WTC11 (cell line): ENCODE measurements around the gene PRELID3B. TPM values are rescaled to one million over a fixed set of nuclear protein-coding genes. Genes with fewer than 3 reads are reported as not detected.

Experiments
- ATAC-seq: fragments of 200-7000 bp; cut with Tn5 transposase; 2 replicates; pipeline ENCODE4 v1.10.0; 2021; ENCODE audit warnings: mild to moderate bottlenecking, moderate library complexity
- CTCF ChIA-PET: fragments of 300-600 bp; sonication (Branson Sonifier 250); formaldehyde crosslinking; loops from one replicate; lab custom pipeline; 2021; ENCODE audit warnings: antibody characterized with exemption; lab: Charles Lee
- POLR2A ChIA-PET: fragments of 350-600 bp; sonication (Branson Sonifier 250); formaldehyde crosslinking; loops from one replicate; lab custom pipeline; 2021; ENCODE audit warnings: antibody characterized with exemption; lab: Charles Lee
- DNase-seq: peaks from one replicate; pipeline ENCODE4 v3.0.0; 2021; ENCODE audit warnings: low spot score
- H3K27ac Mint-ChIP-seq: 2 replicates; pipeline ENCODE4 v1.8.0; 2021; ENCODE audit warnings: mixed read lengths
- H3K27me3 Mint-ChIP-seq: 2 replicates; pipeline ENCODE4 v1.8.0; 2021; ENCODE audit warnings: low read depth, mild to moderate bottlenecking, moderate library complexity, mixed read lengths
- H3K36me3 Mint-ChIP-seq: 2 replicates; pipeline ENCODE4 v1.8.0; 2021; ENCODE audit warnings: mixed read lengths
- H3K4me1 Mint-ChIP-seq: 2 replicates; pipeline ENCODE4 v1.8.0; 2022; ENCODE audit warnings: mixed read lengths
- H3K4me3 Mint-ChIP-seq: 2 replicates; pipeline ENCODE4 v1.8.0; 2021; ENCODE audit warnings: mild to moderate bottlenecking, moderate library complexity, mixed read lengths
- H3K9me3 Mint-ChIP-seq: 2 replicates; pipeline ENCODE4 v1.8.0; 2021; ENCODE audit warnings: mixed read lengths
- CBFB ChIP-seq: sonication (generic); formaldehyde crosslinking; IDR thresholded peaks from 2 replicates; pipeline ENCODE4 v1.8.1; 2022; ENCODE audit warnings: mild to moderate bottlenecking, low read depth, missing genetic modification reagents
- CREB1 ChIP-seq: sonication (generic); formaldehyde crosslinking; IDR thresholded peaks from 2 replicates; pipeline ENCODE4 v1.8.0; 2023; ENCODE audit warnings: mild to moderate bottlenecking, missing genetic modification reagents
- CREM ChIP-seq: sonication (generic); formaldehyde crosslinking; IDR thresholded peaks from 2 replicates; pipeline ENCODE4 v1.8.1; 2022; ENCODE audit warnings: mild to moderate bottlenecking, missing genetic modification reagents, moderate library complexity
- ELF4 ChIP-seq: sonication (generic); formaldehyde crosslinking; IDR thresholded peaks from 2 replicates; pipeline ENCODE4 v1.8.1; 2022; ENCODE audit warnings: low read depth, mild to moderate bottlenecking, moderate library complexity, missing genetic modification reagents
- ESRRA ChIP-seq: sonication (generic); formaldehyde crosslinking; IDR thresholded peaks from 2 replicates; pipeline ENCODE4 v1.8.1; 2022; ENCODE audit warnings: mild to moderate bottlenecking, missing genetic modification reagents, borderline replicate concordance
- HMGXB4 ChIP-seq: sonication (generic); formaldehyde crosslinking; IDR thresholded peaks from 2 replicates; pipeline ENCODE4 v1.8.1; 2023; ENCODE audit warnings: mild to moderate bottlenecking, moderate library complexity, missing genetic modification reagents
- IRF2 ChIP-seq: sonication (generic); formaldehyde crosslinking; IDR thresholded peaks from 2 replicates; pipeline ENCODE4 v1.8.0; 2022; ENCODE audit warnings: low read depth, missing genetic modification reagents, borderline replicate concordance
- NFATC4 ChIP-seq: fragments of 250-450 bp; sonication (Bioruptor Pico); IDR thresholded peaks from 2 replicates; pipeline ENCODE4 v1.9.0; 2021; ENCODE audit warnings: mild to moderate bottlenecking
- NR1H2 ChIP-seq: sonication (generic); formaldehyde crosslinking; IDR thresholded peaks from 2 replicates; pipeline ENCODE4 v1.9.0; 2021; ENCODE audit warnings: mild to moderate bottlenecking, moderate library complexity, missing genetic modification reagents
- NR2C2 ChIP-seq: sonication (generic); formaldehyde crosslinking; IDR thresholded peaks from 2 replicates; pipeline ENCODE4 v1.8.0; 2022; ENCODE audit warnings: mild to moderate bottlenecking, missing genetic modification reagents
- RELA ChIP-seq: sonication (generic); formaldehyde crosslinking; IDR thresholded peaks from 2 replicates; pipeline ENCODE4 v1.8.1; 2022; ENCODE audit warnings: missing genetic modification reagents, mild to moderate bottlenecking, borderline replicate concordance
- RORB ChIP-seq: fragments of 250-450 bp; sonication (Bioruptor Pico); IDR thresholded peaks from 2 replicates; pipeline ENCODE4 v1.9.0; 2021; ENCODE audit warnings: mild to moderate bottlenecking
- STAT6 ChIP-seq: sonication (generic); formaldehyde crosslinking; conservative IDR thresholded peaks from 2 replicates; pipeline ENCODE4 v1.8.1; 2023; ENCODE audit warnings: mild to moderate bottlenecking, low read depth, missing genetic modification reagents, moderate library complexity
- ZNF219 ChIP-seq: sonication (generic); formaldehyde crosslinking; IDR thresholded peaks from 2 replicates; pipeline ENCODE4 v1.8.0; 2023; ENCODE audit warnings: missing genetic modification reagents, mild to moderate bottlenecking, borderline replicate concordance
- ZNF263 ChIP-seq: sonication (generic); formaldehyde crosslinking; IDR thresholded peaks from 2 replicates; pipeline ENCODE4 v1.8.1; 2022; ENCODE audit warnings: low read depth, mild to moderate bottlenecking, moderate library complexity, missing genetic modification reagents
- ZNF671 ChIP-seq: fragments of 250-450 bp; sonication (Bioruptor Pico); IDR thresholded peaks from 2 replicates; pipeline ENCODE4 v1.8.0; 2021; ENCODE audit warnings: mild to moderate bottlenecking
- total RNA-seq: library from RNA; stranded (reverse); gene quantifications from 3 replicates; pipeline ENCODE4 v1.2.3, GENCODE V29; 2021
- TF ChIP-seq, protein P1 (sequence below): sonication (generic); formaldehyde crosslinking; IDR thresholded peaks from 2 replicates; pipeline ENCODE4 v1.8.1; 2022; ENCODE audit warnings: mild to moderate bottlenecking, moderate library complexity, missing genetic modification reagents
- TF ChIP-seq, protein P2 (sequence below): sonication (generic); formaldehyde crosslinking; IDR thresholded peaks from 2 replicates; pipeline ENCODE4 v1.8.0; 2023; ENCODE audit warnings: missing genetic modification reagents

The PRELID3B gene
- total RNA-seq, 1 experiment from 2014 or later = 46.9 TPM

DNA sequence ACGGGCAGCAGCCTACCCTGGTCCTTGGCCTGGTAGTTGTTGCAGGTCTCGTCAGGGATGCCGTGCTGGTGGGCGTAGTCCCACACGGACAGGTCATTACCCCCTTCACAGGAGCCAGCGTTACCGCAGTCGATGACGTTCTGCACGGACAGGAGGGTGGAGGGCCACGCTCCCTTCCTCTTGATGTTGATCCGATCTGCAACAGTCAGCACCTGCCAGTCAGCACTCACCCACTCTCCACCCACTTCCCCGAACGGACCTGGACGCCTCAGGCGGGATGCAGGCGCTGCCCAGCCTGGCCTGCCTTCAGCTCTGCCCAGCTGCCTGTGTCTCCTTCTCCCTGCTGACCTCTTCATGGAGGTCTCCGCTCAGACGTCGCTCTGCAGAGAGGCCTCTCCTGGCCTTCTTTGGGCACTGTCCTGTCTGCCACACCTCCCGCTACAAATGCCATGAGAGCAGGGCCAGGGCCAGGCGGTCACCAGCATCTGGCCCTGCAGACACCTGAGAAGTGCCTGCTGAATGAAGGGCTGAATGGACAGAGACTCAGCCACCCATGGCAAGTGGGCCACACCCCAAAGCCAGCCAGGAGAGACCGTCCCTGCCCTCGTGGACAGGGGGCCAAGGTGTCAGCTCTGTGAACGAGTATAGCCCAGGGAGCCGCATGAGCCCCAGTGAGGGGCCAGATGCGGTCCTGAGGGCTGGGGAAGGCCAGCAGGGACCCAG lies 41.0 kb downstream of the PRELID3B start:
- CTCF ChIA-PET = no interaction called here
- no peak overlapping the region for H3K27ac Mint-ChIP-seq
- POLR2A ChIA-PET = interaction anchor here (0.5 kb wide), 1 partner anchor 431 kb away, joined by 9 read pairs; no protein-coding TSS in a partner anchor
- no peak for ATAC-seq
- TF ChIP-seq CREM (no peak), HMGXB4 (no peak), ZNF671 (CRISPR knock-in tag) (no peak), NR2C2 (CRISPR knock-in tag) (no peak), ELF4 (CRISPR knock-in tag) (no peak), NR1H2 (CRISPR knock-in tag) (no peak), CREB1 (CRISPR knock-in tag) (no peak), ZNF263 (no peak)
- TF ChIP-seq, protein P1, sequence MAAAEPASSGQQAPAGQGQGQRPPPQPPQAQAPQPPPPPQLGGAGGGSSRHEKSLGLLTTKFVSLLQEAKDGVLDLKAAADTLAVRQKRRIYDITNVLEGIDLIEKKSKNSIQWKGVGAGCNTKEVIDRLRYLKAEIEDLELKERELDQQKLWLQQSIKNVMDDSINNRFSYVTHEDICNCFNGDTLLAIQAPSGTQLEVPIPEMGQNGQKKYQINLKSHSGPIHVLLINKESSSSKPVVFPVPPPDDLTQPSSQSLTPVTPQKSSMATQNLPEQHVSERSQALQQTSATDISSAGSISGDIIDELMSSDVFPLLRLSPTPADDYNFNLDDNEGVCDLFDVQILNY (CRISPR knock-in tag) = no peak
- TF ChIP-seq, protein P2, sequence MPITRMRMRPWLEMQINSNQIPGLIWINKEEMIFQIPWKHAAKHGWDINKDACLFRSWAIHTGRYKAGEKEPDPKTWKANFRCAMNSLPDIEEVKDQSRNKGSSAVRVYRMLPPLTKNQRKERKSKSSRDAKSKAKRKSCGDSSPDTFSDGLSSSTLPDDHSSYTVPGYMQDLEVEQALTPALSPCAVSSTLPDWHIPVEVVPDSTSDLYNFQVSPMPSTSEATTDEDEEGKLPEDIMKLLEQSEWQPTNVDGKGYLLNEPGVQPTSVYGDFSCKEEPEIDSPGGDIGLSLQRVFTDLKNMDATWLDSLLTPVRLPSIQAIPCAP (CRISPR knock-in tag) = no peak
- TF ChIP-seq, all 79 proteins: peak for 0
- H3K9me3 Mint-ChIP-seq = no peaks in the 10 kb centered on the region
- H3K27me3 Mint-ChIP-seq = peaks cover 5% of the 10 kb centered on the region; the same call in 1 of the 2 replicates
- no peak overlapping the region for H3K4me3 Mint-ChIP-seq
- no peak for DNase-seq
- H3K4me1 Mint-ChIP-seq = peaks cover 12% of the 10 kb centered on the region
- peaks cover 6% of the 10 kb centered on the region; the same call in 1 of the 2 replicates for H3K36me3 Mint-ChIP-seq

GRCh38 chr20:59001068-59001448 lies 41.5 kb downstream of the PRELID3B start:
- Mint-ChIP-seq H3K27ac (no peak overlapping the region), H3K4me1 (peaks cover 12% of the 10 kb centered on the region), H3K9me3 (no peaks in the 10 kb centered on the region), H3K4me3 (no peak overlapping the region), H3K36me3 (peaks cover 9% of the 10 kb centered on the region), H3K27me3 (peaks cover 3% of the 10 kb centered on the region; the same call in 1 of the 2 replicates)
- POLR2A ChIA-PET = interaction anchor here (0.5 kb wide), 1 partner anchor 432 kb away, joined by 9 read pairs; no protein-coding TSS in a partner anchor
- DNase-seq (no peak), ATAC-seq (no peak)
- CTCF ChIA-PET = no interaction called here
- TF ChIP-seq ESRRA (CRISPR knock-in tag) = no peak
- TF ChIP-seq RELA = no peak
- no peak for TF ChIP-seq NFATC4 (CRISPR knock-in tag)
- TF ChIP-seq STAT6 (CRISPR knock-in tag) = no peak
- TF ChIP-seq ZNF219 (CRISPR knock-in tag) = no peak
- TF ChIP-seq RORB (CRISPR knock-in tag) = no peak
- TF ChIP-seq IRF2 = no peak
- TF ChIP-seq CBFB (CRISPR knock-in tag) = no peak
